ENCODE data around the gene ANTXR1.

The ANTXR1 gene

DNA sequence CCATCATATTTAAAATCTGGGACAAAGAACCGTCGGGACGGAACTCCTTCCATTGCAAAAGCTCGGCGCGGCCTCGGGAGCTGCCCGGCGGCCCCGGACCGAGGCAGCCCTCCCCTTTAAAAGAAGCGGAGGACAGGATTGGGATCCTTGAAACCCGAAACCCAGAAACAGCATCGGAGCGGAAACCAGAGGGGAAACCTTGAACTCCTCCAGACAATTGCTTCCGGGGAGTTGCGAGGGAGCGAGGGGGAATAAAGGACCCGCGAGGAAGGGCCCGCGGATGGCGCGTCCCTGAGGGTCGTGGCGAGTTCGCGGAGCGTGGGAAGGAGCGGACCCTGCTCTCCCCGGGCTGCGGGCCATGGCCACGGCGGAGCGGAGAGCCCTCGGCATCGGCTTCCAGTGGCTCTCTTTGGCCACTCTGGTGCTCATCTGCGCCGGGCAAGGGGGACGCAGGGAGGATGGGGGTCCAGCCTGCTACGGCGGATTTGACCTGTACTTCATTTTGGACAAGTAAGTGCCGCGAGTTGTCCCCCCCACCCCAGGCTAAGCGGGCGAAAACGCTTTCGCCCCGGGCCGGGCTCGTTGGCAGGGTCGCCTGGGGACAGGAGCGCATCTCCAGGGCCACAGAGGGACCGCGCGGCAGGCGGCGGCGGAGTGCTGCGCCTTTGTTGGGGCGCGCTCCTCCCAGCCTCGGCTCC is at the start of gene ANTXR1:
Gene ANTXR1 (plus strand): TSS at position 38 of the 698 bp plus-strand sequence. CDS start 321 bp downstream, at position 359.
- no peak for FAIRE-seq

DNA sequence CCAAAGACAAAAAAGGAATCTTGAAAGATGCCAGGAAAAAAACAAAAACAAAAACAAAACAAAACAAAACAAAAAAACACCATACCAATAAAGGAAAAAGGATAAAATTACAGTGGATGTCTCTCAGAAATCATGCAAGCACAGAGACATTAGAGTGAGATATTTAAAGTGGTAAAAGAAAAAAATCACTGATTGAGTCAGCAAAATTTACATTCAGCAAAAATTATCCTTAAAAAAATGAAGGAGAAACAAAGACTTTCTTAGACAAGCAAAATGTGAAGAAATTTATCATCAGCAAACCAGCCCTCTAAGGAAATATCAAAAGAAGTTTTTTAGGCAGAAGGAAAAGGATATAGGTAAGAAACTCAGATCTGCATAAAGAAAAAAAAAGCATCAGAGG is 48.7 kb upstream of the ANTXR1 start:
- FAIRE-seq, result no peak

DNA sequence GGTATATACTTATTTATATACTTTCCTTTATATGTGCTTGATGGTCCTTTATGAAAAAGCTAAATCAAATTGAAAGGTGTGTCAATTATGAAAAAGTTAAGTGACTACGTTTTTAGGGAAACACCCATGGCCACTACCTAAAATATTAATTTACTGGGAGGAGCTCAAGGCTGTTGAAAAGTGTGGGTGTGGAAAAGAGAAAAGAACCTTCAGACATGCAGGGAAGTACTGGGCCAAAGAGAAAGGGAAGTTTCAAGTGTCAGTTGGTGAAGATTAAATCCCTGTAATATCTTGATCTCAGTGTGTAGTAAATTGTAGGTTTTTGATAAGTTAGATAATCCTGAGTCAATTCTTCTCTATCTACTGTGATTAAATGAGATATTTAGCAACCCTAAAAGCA is 44.8 kb upstream of the ANTXR1 start:
- FAIRE-seq, result no peak

DNA sequence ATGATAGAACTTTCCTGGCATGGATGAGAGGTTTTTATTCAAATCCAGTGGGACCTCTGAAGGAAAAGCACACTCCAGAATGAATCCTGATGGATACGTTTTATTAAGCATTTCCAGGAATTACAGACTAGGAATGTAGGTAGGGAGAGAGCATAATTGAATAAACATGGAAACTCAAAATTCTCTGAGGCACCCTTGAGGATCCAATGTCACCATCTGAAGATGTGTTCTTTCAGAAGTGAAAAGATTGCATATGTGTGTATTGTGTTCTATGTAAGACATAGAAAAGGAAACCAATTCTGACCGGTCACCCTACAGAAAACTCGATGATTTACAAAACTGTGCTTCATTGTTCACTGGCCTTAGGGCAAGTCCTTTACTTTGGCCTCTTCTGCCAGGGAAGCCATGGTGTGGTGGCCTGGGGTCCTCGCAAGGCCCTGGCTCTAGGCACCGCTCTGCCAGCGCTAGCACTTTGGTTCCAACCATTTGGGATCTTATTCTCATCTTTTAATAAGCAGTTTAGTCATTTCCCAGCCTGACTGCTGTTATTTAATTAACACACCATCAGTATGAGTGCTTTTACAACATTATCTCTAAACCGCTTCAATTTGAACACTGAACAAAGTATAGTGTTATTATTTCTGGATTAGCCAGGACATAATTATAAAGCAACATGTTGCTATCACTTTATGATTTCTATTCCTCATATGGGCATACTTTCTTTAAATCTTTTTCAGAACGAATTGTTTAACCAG is 43.1 kb upstream of the ANTXR1 start:
- no peak for FAIRE-seq

DNA sequence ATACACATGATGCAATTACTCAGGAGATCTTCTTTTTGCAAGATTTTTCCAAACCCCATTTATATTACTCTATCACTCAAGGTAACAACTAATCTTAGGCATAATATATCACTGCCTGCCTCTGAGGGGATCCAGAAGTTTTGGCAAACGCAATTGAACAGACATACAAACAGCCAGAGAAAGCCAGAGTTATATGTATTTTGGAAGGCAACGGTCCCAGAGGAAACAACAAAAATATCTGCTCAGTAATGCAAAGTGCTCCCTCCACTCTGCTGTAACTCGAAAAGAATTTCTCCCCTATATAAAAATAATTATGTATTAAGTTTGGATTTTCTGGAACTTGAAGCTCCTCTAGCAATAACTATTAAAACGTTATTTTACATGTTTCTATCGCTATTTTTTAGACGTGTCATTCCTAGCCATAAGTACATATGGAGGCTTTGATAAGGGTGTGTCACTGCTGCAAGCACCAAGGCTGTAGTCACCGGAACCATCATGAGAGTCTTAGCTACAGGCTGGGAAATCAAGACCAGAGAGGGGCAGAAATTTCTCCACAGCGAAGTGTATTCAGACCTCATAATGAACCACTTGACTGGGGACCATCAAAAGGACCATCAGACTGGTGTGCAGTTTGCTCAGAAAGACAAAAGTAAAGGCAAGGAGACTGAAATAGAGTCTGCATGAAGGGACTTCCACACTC is 42.3 kb upstream of the ANTXR1 start:
- no peak for FAIRE-seq

DNA sequence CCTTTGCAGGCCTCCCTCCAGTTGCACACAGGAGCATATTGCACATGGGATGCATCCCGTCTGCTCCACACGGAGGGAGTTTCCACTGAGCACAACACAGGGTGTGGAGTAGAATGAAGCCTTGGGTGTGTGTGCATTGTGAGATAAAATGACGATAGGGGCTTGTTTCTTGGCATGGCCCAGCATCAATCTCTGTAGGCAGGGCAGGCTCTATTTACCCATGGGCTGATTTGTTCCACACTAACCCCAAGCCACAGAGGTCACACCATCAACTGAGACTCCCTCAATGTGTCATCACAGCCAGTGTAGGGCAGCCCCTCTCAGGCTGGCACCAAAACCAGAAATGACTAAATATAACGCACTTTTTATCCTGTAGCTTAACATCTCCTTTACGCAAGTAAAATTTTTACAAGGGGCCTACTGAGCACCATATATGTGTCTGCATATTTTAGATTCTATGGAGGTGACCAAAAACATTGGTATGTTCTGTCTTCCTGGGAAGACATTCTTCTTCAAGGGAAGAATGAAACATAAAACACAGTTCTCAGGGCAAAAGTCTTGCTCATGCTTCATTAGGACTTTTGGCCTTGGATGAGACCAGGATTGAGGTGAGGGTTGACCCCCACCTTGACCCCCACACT is 41.3 kb upstream of the ANTXR1 start:
- FAIRE-seq, result no peak

DNA sequence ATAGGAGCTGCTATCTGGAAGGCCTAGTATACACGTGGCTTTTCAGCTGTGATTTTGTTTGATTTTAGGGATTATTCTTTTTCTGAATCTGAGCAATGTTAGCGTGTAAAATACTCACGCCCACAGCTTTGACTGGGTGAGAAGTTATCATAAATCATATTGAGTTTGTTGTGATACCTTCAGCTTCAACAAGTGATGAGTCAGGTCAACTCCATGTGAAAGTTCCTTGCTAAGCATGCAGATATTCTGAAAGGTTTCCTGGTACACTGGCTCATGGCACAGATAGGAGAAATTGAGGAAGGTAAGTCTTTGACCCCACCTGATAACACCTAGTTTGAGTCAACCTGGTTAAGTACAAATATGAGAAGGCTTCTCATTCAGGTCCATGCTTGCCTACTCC is 38.7 kb upstream of the ANTXR1 start, which contains the start of gene GKN1:
Gene GKN1 (plus strand): TSS at position 386 of the 400 bp plus-strand sequence. CDS start 42 bp downstream, outside the sequence.
- FAIRE-seq, result no peak

DNA sequence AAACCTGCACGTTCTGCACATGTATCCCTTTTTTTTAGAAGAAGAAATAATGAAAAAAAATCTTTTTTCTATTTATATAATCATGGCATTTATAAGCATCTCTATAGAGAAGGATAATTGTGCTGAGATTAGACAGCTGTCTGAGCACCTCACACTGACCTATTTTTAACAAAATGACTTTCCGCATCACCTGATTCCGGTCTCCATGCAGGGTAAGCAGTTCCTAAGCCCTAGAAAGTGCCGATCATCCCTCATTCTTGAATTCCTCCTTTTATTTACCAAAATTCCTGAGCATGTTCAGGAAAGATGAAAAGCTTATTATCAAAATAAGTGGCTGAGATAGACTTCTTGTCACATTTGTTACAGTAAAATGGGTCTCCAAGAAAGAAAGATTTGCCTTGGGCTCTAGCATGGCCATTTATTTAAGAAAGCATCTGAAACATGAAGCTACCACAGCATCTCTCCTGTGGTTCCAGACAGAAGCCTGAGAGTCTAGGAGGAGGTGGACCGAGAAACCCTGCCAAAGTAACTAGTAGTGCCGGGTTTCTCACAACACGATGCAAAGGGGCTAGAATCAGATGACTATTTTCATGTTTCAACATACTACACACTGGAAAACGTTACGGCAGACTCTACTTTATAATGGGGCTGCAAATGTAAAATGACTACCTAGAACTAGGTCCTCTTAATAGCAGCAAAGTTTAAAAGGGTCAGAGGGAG is 37.9 kb upstream of the ANTXR1 start:
- FAIRE-seq, result no peak

DNA sequence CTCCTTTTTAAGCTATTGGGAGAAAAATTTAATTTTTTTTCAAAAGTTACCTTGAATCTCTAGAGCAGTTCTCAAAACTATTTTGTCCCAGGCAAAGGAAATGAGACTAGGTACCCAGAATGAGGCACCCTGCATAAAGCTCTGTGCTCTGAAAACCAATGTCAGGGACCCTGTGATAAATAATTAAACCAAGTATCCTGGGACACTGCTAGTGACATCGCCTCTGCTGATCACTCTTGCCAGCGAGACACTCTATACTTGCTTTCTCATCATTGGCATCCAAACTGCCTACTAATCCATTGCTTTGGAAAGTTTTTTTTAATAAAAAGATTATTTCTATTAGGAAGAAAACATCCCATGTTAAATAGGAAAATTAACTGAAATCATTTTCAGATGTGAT is 37.1 kb upstream of the ANTXR1 start:
- no peak for FAIRE-seq

DNA sequence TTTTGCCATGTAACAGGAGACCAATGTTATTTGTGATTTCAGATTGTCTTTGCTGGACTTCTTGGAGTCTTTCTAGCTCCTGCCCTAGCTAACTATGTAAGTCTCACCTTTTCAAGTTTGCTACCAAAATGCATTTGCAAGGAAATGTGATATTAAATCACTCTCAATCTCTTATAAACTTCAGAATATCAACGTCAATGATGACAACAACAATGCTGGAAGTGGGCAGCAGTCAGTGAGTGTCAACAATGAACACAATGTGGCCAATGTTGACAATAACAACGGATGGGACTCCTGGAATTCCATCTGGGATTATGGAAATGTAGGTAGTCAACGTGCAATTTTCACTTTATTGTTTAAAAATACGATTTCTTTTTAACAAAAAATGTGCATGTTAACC is 35.5 kb upstream of the ANTXR1 start:
- FAIRE-seq, result no peak

DNA sequence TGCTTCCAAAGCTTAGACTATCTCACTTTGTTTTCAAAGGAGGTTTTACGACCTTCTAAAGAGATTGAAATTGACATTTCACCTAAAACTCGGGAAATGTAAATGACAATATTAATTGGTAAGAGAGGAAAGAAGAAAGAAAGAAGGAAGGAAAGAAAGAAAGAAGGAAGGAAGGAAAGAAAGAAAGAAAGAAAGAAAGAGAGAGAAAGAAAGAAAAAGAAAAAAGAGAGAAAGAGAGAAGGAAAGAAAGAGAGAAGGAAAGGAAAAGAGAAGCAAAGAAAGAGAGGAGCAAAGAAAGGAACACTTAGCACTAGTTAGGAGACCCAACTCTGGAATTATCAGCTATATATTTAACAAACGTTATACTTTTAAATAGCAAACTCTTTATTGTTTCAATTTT is 34.9 kb upstream of the ANTXR1 start:
- FAIRE-seq, result no peak

DNA sequence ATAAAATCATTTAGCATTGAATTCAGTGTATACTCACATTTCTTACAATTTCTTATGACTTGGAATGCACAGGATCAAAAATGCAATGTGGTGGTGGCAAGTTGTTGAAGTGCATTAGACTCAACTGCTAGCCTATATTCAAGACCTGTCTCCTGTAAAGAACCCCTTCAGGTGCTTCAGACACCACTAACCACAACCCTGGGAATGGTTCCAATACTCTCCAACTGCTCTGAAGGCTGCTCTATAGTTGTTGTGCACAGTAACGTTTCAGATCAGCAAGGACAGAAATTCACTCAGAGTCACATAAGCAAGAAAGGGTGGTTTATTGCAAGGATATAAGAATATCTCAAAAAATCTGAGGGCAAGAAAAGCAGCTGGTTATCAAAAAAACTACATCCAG is 32.0 kb upstream of the ANTXR1 start:
- no peak for FAIRE-seq

DNA sequence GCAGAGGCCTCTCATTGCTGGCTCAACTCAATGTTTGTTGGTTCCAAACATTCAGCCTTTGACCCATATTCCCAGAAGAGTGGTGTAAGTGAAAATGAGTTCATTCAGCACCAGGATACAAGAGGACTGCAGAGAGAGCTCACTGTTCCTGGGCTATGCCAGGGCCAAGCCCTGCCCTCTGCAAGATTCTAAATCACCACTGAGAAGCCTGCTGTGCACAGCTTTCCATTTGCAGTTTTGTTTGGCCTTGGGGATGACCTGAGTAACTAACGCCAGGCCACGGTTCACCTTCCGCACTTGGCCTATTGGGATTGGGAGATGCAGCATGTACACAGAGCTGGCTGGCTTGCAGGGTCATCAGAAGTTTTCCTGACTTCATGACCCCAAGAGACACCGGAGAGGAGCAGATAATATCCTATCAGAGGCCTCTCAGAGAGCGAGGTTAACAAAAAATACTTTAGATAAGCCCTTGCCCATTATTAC is 25.9 kb upstream of the ANTXR1 start:
- FAIRE-seq, result no peak

DNA sequence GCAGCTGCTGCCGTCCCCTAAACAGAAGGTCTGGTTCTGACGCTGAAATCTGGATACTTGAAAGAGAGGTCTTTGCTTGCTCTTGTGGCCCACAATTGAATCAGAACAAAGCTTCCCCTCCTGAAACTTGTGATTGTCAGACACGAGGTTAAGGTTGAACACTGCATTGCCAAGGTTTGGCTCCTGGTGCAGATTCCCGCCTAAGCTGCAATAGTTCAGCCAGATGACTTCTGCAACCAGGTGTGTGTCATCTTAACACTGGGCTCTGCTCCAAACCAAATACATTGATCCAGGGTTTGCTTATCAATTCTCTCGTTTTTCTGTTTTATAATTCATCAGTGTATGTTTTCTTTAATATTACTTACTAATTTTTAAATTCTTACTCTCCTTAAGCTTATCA is 23.9 kb upstream of the ANTXR1 start:
- FAIRE-seq, result no peak

DNA sequence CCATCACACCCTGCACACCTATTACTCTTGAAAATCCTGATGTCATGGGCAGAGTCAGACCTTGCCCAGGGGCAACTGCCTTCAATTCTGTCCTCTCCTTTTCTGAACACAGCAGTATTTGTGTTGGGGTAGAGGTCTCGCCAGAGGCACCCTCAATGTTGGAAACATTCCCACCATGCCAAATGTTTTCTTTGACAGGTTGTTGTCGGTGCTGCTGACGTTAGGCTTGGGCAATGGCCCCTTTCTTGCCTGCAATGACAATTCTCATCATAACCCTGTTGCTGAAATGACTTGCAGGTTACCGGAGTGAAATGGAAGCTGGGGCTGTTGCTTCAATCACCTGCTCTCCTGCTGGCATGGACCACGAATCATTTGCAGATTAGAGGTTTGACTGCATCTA is 20.6 kb upstream of the ANTXR1 start:
- no peak for FAIRE-seq

DNA sequence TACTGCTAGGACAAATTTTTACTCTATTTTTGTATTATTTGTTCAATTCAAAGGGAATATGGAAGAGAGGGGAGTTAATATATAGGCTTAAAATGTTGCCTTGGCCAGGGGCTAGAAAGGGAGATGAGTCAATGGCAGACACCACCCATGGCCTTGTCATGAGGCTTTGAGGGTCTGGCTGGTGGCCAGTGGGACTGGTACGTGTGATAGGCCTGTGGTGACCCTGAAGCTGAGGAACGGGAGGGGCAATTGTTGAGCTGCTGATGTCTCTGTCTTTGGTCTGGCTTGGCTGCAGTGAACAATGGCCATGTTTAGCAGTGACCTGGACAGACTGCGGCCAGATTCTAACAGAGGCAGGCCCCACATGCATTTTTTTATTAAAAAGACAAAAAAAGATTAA is 20.0 kb upstream of the ANTXR1 start:
- no peak for FAIRE-seq

DNA sequence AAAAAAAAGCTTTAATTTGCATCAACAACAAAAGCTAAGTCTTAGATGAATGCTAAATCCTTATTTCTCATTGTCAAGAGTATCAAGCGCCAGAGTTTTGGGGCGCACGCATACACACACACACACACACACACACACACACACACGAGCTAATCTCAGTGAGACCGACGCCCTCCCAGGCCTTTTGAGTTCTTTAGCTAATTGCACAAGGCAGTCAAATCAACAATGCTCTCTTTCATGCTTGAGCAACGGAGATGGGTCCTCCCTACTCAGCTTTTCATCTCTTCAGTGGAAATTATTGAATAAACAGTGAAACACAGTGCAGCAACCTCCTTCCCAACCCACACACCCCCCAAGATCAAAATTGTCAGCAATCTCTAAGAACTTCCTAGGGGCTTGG is 19.3 kb upstream of the ANTXR1 start:
- FAIRE-seq, result no peak

DNA sequence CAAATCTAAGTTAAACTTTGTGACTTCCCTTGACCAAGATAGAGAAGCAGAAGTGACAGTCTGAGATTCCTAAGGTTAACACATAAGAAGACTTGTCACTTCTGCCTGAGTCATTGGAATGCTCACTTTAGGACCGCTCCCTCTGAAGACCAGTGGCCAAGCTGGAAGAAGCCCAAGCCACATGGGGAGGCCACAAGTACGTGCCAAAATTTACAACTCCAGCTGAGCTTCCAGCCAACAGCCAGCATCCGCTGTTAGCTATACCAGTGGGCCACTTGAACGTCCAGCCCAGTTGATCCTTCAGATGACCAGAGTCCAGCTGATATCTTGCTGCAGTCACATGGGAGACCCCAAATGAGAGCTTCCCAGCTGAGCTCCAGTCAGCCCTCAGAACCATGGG is 18.1 kb upstream of the ANTXR1 start:
- FAIRE-seq, result no peak

DNA sequence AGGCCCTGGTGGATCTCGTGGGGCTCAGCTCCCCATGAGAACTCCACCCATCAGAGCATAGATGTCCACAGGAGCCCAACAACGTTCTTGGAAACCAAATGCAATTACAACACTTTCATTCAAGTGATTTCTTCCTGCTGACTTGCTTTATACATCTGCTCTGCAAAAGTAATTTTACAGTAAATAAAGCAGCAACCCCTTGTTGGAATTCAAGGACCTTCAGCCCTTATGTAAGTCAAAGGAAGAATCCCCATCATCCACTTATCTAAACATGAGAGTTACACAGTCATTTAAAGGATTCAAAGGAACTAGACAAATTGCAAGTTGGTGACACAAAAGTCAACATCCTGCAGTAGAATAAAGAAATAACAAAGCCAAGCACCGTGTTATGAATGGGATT is 17.1 kb upstream of the ANTXR1 start:
- no peak for FAIRE-seq

DNA sequence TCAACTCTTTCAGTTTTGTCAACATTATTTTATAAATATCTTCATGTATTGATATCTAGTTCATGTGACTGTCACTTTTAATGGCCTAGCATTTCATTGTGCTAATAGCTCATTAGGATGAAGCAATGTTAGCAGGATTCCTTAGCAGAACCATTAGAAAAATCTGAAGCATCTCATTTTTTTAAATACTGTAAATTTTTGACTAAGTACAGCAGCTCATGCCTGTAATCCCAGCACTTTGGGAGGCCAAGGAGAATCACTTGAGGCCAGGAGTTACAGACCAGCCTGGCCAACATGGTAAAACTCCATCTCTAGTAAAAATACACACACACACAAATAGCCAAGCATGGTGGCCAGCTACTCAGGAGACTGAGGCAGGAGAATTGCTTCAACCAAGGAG is 15.6 kb upstream of the ANTXR1 start:
- no peak for FAIRE-seq

DNA sequence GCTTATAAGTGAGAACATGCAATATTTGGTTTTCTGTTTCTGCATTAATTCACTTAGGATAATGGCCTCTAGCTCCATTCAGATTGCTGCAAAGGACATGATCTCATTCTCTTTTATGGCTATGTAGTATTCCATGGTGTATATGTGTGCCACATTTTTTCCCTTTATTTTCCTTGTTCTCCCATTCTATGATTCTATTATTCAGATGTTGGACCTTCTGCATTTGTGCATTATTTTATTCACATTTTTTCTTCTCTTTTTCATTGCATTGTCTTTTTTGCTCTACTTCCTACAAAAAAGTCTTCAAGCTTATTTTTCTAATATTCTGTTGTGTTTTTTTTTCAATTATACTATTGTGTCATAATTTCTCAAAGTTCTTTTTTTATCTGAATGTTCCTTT is 11.1 kb upstream of the ANTXR1 start:
- no peak for FAIRE-seq

DNA sequence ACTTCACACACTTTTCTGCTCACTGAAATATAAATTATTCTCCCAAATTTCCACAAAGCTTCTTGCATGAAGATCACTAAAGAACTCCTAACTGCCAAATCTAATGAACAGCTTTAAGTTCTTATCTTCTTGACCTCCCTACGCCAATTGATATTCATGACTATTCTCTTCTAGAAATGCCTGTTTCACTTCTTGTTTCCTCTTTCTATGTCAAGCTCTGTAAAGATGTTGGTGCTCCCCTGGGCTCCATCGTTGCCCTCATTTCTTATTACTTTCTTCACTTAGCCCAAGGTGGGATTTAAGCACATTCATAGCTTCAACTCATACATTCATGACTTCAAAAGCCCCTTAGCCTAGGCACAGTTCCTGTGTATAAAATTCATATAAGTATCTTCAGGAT is 9.2 kb upstream of the ANTXR1 start:
- FAIRE-seq, result no peak

DNA sequence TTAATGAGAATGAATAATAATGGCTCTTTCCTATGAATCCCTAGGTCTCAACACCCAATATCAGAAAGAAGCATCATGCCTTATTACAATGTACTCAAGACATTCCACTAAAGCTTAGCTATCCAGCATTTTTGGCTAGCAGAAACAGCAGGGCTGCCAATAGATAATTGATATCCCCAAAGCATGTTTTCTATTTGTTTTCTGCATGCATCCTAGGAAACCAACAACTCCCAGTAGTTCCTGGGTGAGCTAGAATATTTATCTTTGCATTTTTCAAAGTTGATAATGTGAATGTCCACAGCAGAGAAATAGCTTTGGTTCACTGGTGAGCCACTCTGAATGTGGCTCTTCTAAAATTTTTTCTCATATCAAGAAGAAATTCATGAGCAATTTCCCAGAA is 5.8 kb upstream of the ANTXR1 start:
- FAIRE-seq, result no peak
